ENCODE data around the gene ARHGAP28.

DNA sequence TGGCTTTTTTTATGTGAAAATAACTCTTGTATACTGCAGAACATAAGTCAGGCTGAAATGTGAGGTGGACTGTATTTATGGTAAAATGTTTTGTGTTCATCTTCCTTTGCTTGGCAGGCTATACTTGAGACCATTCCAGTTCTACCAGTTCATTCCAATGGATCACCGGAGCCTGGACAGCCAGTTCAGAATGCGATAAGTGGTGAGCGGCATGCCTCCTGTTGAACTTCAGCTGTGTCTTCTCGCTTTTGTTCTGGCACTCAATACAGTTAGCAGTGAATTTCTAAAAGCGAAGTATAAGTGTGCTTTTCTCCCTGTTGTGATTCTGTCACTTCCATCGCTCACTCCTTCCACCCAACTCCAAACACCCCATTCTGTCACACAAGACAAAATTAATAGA lies 138.5 kb downstream of the ARHGAP28 start:
- TF ChIP-seq, protein P1, sequence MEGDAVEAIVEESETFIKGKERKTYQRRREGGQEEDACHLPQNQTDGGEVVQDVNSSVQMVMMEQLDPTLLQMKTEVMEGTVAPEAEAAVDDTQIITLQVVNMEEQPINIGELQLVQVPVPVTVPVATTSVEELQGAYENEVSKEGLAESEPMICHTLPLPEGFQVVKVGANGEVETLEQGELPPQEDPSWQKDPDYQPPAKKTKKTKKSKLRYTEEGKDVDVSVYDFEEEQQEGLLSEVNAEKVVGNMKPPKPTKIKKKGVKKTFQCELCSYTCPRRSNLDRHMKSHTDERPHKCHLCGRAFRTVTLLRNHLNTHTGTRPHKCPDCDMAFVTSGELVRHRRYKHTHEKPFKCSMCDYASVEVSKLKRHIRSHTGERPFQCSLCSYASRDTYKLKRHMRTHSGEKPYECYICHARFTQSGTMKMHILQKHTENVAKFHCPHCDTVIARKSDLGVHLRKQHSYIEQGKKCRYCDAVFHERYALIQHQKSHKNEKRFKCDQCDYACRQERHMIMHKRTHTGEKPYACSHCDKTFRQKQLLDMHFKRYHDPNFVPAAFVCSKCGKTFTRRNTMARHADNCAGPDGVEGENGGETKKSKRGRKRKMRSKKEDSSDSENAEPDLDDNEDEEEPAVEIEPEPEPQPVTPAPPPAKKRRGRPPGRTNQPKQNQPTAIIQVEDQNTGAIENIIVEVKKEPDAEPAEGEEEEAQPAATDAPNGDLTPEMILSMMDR (IDR thresholded peaks at IDR 0.05): no peak
- no peak for TF ChIP-seq POLR2A (IDR thresholded peaks at IDR 0.05; ENCODE audit: low read depth)
- no peak for TF ChIP-seq POLR2AphosphoS5 (IDR thresholded peaks at IDR 0.05)
- no peak for TF ChIP-seq EP300 (IDR thresholded peaks at IDR 0.05)
